Measurements from ENCODE around the gene CEMIP. TPM values are rescaled to one million over a fixed set of nuclear protein-coding genes. Genes with fewer than 3 reads are reported as not detected.

CEMIP gene
- total RNA-seq, 4 donors from 2014 or later: 0.17 to 0.34 (median 0.26) TPM; not detected in 1

DNA sequence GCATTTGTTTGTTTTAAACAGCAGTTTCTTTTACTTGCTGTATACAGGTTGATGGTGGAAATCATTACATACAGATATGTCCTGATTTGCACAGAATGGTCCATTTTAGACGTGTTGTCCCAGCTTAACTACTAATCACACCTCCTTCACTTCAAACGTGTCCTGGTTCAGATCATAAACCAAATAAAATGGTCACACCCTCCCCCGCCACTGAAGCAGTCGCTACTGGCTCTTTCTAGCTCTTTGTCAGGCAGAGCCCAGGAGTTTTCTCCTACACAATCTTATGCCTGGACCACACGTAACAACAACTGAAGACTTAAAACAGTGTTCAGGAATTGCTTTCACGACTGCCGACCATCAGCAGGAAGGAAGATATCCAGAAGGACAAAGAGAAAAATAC is 136.9 kb downstream of the CEMIP start:
- Histone ChIP-seq H3K27ac (replicated peaks in 1 of 4) (no peak overlapping the region), H3K36me3 (peaks cover 0 to 2% (median 0%) of the 10 kb centered on the region in 4 donors), H3K9me3 (no peaks in the 10 kb centered on the region), H3K4me1 (no peaks in the 10 kb centered on the region), H3K4me3 (no peak overlapping the region), H3K27me3 (no peaks in the 10 kb centered on the region)
- no peak for DNase-seq (ENCODE audit: extremely low spot score)
- intact Hi-C loops (cut with DNase I): no loop called here
- 74% methylated on average over 7 of the region's 7 CpGs for WGBS
- TF ChIP-seq POLR2AphosphoS5 (IDR thresholded peaks at IDR 0.05) (no peak), CTCF (IDR thresholded peaks at IDR 0.05) (no peak), EP300 (IDR thresholded peaks at IDR 0.05) (no peak), POLR2A (IDR thresholded peaks at IDR 0.05; ENCODE audit: low read depth) (no peak)

- Histone ChIP-seq H3K27me3 (no peaks in the 10 kb centered on the region), H3K27ac (replicated peaks in 1 of 4) (no peak overlapping the region), H3K9me3 (no peaks in the 10 kb centered on the region), H3K4me1 (no peaks in the 10 kb centered on the region), H3K4me3 (no peak overlapping the region), H3K36me3 (peaks cover 0 to 4% (median 2%) of the 10 kb centered on the region in 4 donors)
- intact Hi-C loops (cut with DNase I): no loop called here
- WGBS: 94% methylated on average over 5 of the region's 5 CpGs
- no peak for DNase-seq (ENCODE audit: extremely low spot score)
- TF ChIP-seq POLR2A (IDR thresholded peaks at IDR 0.05; ENCODE audit: low read depth) (no peak), CTCF (IDR thresholded peaks at IDR 0.05) (no peak), EP300 (IDR thresholded peaks at IDR 0.05) (no peak), POLR2AphosphoS5 (IDR thresholded peaks at IDR 0.05) (no peak)
Measured at GRCh38 chr15:80918196-80918783, 139.1 kb downstream of the CEMIP start.

DNA sequence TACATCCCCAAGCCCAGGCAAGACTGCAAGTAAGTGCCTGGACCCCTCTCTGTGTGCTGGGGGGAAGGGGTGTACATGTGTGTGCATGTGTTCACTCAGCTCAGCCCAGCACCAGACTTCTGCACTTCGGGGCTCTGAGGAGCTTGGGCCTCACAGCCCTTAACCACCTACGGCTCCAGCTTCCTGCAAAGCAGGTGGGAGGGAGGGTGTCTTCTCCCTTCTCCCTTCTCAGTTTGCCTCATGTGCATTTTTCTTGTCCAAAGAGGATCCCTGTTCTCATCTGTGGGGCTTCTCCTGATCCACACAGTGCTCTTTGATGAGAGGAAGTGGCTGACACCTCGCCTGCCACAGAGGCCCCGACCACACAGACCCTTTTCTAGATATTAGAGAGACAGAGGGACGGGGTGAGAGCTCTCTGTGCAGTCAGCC is 141.1 kb downstream of the CEMIP start:
- intact Hi-C loops (cut with DNase I): no loop called here
- Histone ChIP-seq H3K9me3 (no peaks in the 10 kb centered on the region), H3K27me3 (no peaks in the 10 kb centered on the region), H3K4me3 (no peak overlapping the region), H3K27ac (replicated peaks in 1 of 4) (no peak overlapping the region), H3K4me1 (no peaks in the 10 kb centered on the region), H3K36me3 (peaks cover 0 to 4% (median 2%) of the 10 kb centered on the region in 4 donors)
- no peak for TF ChIP-seq POLR2AphosphoS5 (IDR thresholded peaks at IDR 0.05)
- TF ChIP-seq POLR2A (IDR thresholded peaks at IDR 0.05; ENCODE audit: low read depth): no peak
- TF ChIP-seq CTCF (IDR thresholded peaks at IDR 0.05): no peak
- no peak for TF ChIP-seq EP300 (IDR thresholded peaks at IDR 0.05)
- DNase-seq (ENCODE audit: extremely low spot score): no peak
- WGBS: 69% methylated on average over 5 of the region's 5 CpGs

GRCh38 chr15:80921736-80922410 is 142.7 kb downstream of the CEMIP start:
- Histone ChIP-seq H3K27me3 (no peaks in the 10 kb centered on the region), H3K27ac (replicated peaks in 1 of 4) (no peak overlapping the region), H3K4me3 (no peak overlapping the region), H3K9me3 (no peaks in the 10 kb centered on the region), H3K36me3 (peaks cover 0 to 4% (median 2%) of the 10 kb centered on the region in 4 donors), H3K4me1 (no peaks in the 10 kb centered on the region)
- no peak for TF ChIP-seq EP300 (IDR thresholded peaks at IDR 0.05)
- TF ChIP-seq POLR2AphosphoS5 (IDR thresholded peaks at IDR 0.05): no peak
- TF ChIP-seq CTCF (IDR thresholded peaks at IDR 0.05): no peak
- no peak for TF ChIP-seq POLR2A (IDR thresholded peaks at IDR 0.05; ENCODE audit: low read depth)
- WGBS: 97% methylated on average over 20 of the region's 20 CpGs
- DNase-seq (ENCODE audit: extremely low spot score): no peak
- intact Hi-C loops (cut with DNase I): no loop called here
